Fibroblast of mammary gland (primary cell): ENCODE results near the gene TFF2.

Source experiments
- DNase-seq: peaks from one replicate; pipeline ENCODE4 v3.0.0-alpha.2; 2010; ENCODE audit warnings: low read depth
- H3K4me3 ChIP-seq: 2 replicates; pipeline ENCODE4 v1.5.1; 2011; ENCODE audit warnings: low read depth, mild to moderate bottlenecking, low read length, moderate library complexity; ENCODE audit not compliant: control insufficient read depth
- TF ChIP-seq, protein P1 (sequence below): conservative IDR thresholded peaks from 2 replicates; pipeline ENCODE4 v1.5.1; 2011; ENCODE audit warnings: low read depth, low read length, inconsistent platforms; ENCODE audit not compliant: control insufficient read depth, insufficient read depth

Gene TFF2

DNA sequence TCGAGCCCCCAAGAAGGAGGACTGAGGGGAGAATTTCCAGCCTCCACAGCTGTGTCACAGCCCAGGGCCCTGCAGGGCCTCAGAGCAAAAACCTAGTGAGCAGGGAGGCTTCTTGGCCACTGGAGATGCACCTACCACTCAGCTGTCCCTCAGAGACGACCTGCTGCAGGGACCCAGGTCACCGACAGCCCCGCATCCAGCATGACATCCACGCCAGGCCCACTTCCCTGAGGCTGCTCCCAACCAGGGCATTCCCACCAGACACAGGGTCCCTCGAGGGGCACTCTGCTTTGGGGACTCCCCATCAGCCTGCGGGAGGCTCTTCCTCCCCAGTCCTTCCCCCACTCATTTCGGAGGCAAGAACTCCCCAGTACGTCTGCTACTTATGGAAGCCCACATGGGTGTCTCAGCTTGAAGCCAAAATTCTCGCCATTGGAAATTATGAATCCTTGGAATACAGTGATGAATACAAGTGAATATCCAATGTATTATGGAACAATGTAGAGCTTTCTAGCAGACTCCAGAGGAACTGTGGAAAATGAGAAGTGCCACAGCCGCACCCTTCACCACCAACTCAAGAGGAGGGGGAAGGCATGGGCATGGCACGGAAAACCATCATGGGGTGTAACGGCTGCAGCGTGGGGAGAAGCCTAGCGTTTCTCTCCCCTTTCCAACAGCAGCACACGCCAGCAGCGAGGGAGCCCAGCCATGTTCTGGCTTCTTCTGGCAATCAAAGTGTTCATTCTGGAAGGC, 42.5 kb downstream of the TFF2 start:
- DNase-seq, result no peak
- H3K4me3 ChIP-seq, result no peak overlapping the region
- TF ChIP-seq, protein P1, sequence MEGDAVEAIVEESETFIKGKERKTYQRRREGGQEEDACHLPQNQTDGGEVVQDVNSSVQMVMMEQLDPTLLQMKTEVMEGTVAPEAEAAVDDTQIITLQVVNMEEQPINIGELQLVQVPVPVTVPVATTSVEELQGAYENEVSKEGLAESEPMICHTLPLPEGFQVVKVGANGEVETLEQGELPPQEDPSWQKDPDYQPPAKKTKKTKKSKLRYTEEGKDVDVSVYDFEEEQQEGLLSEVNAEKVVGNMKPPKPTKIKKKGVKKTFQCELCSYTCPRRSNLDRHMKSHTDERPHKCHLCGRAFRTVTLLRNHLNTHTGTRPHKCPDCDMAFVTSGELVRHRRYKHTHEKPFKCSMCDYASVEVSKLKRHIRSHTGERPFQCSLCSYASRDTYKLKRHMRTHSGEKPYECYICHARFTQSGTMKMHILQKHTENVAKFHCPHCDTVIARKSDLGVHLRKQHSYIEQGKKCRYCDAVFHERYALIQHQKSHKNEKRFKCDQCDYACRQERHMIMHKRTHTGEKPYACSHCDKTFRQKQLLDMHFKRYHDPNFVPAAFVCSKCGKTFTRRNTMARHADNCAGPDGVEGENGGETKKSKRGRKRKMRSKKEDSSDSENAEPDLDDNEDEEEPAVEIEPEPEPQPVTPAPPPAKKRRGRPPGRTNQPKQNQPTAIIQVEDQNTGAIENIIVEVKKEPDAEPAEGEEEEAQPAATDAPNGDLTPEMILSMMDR, result no peak

DNA sequence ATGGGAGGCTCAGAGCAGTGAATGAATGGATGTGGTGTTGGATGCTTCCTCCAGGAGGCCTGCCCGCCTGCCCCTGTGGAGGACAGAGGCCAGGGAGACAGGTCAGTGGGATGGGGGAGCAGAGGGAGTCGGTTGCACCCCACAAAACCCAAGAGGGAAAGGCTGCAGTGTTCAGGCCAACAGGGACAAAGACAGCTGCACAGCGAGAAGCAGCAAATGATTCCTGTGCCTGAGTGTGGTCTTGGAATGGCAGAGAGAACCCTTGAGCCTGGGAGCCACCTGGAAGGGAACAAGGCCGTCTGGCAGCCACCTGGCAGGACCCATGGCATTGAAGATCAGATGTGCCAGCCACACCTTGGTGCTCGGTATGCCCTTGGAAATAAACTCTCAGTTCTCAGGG, 43.7 kb downstream of the TFF2 start:
- DNase-seq, result no peak
- no peak overlapping the region for H3K4me3 ChIP-seq
- TF ChIP-seq, protein P1, result no peak

DNA sequence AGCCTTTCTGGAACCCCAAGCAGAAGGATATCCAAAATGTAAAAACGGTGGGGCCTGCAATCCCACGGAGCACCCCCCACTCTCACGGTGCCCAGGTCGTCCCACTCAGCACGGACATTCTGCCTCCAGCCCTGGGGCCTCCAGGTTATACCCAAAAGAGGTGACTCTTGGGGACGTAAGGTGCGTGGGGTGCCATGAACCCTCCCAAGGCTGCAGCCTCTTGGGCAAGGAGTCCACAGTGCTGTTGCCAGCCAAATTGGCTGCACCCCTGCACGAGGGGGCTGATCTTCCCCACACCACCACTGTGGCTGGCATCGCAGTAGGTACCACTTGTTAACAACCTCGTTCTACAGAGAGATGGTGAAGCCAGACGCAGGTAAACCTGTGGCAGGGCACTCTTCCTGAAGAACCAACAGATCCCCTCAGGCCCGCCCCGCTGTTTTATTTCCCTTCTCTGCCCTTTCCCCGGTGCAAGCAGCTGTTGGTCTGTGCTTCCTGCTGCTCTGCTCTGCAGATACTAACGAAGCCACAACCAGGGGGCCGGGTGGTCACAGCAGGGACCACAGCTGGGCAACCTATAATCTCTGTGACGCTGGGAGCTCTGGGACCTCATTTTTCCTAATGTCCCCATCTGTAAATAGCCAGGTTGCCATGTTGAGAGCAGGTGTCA, 44.3 kb downstream of the TFF2 start:
- DNase-seq, result no peak
- H3K4me3 ChIP-seq, result no peak overlapping the region
- TF ChIP-seq, protein P1, result no peak

DNA sequence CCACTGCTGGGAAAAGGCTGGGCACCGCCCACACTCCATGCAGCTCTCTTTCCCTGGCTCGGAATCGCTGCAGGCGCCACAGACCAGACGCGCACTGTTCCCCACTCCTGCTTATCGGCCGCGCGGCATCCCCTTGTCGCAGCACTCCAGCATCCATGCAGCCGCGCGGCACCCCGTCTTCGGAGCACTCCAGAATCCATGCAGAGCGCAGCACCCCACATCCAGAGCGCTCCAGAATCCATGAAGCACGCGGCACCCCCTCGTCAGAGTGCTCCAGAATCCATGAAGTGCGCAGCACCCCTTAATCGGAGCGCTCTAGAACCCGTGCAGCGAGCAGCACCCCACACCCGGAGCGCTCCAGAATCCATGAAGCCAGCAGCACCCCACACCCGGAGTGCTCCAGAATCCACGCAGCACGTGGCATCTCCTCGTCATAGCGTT, 45.1 kb downstream of the TFF2 start:
- DNase-seq, result no peak
- TF ChIP-seq, protein P1, result no peak
- no peak overlapping the region for H3K4me3 ChIP-seq

DNA sequence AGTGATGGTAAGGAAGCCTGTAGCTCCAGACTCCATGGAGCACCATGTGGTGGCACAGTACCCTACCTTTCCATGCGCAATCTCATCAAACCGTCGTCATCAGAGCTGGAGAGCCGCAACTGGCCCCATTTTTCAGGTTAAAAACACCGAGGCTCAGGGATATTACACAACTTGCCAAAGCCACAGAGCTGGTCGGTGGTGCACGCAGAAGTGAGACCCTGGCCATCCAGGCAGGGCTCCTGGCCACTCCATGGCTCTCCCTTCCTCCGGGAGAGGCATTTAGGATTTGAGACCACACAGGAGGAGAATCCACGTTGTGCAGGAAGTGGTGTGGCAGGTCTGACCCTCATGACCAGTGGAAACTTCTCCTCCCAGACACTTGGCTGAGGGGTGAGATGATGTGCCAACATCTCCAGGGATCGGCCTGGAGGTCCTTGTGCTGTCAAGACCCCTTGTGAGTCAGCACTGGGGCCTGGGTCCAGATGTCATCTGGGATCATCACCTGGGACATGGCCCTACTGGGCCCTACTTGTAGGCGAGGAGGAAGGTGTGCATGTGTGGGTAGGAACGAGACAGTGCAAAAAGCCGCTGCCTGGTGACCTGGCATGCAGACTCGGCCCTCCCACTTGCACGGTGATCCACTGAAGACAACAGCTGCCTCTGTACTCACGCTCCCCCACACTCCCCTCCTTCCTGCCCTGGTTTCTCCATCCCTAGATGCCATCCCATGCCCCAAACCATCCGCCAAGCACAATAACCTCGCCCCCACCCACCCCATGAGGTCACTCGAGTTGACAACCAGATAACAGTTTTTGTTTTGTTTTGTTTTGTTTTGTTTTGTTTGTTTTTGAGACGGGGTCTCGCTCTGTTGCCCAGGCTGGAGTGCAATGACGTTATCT, 46.0 kb downstream of the TFF2 start:
- DNase-seq, result no peak
- no peak overlapping the region for H3K4me3 ChIP-seq

DNA sequence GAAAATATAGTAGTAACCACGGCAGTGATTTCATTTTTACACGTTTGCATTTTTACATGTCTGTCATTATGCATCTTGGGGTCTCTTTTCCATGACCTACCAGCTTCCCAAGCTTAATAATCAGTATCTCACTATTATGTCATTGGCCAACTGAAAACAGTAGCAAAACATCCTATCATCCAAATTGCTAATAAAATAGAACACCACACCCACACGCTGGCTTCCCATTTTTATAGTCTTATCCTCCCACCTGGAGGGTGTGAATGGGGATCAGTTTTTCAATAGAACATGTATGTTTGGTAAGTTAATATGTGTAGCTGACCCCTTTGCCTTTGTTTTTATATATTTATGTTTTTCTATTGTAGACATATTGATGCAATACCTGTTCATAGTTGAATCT, 47.4 kb downstream of the TFF2 start:
- H3K4me3 ChIP-seq, result no peak overlapping the region
- no peak for DNase-seq
- TF ChIP-seq, protein P1, result no peak

More for the DNA sequence above, 46.0 kb downstream of the TFF2 start:
- TF ChIP-seq, protein P1, result no peak
